Measurements from ENCODE around the gene DNM3.

DNM3 gene

GRCh38 chr1:172286629-172287076 lies 445.4 kb downstream of the DNM3 start:
- Histone ChIP-seq H3F3A (ENCODE audit: insufficient read depth, low read length) (no peaks in the 10 kb centered on the region), H3K4me1 (ENCODE audit: insufficient read depth, low read length, severe bottlenecking) (no peaks in the 10 kb centered on the region), H3K9me2 (ENCODE audit: low read depth, low read length) (no peaks in the 10 kb centered on the region), H4K20me1 (ENCODE audit: insufficient read depth, low read length) (no peaks in the 10 kb centered on the region), H3K79me2 (ENCODE audit: insufficient read depth, low read length) (no peaks in the 10 kb centered on the region), H3K4me2 (ENCODE audit: low read length) (no peak overlapping the region), H3K9me3 (ENCODE audit: low read length) (no peaks in the 10 kb centered on the region), H3K36me3 (ENCODE audit: insufficient read depth, low read length) (no peaks in the 10 kb centered on the region), H3K27me3 (ENCODE audit: insufficient read depth, low read length) (no peaks in the 10 kb centered on the region), H3K27ac (ENCODE audit: low read depth, low read length, poor library complexity, severe bottlenecking) (no peak overlapping the region), H3K9ac (ENCODE audit: low read length) (no peak overlapping the region), H3K4me3 (ENCODE audit: low read depth, low read length, poor library complexity, severe bottlenecking) (no peak overlapping the region), H2AFZ (ENCODE audit: low read length) (no peak overlapping the region)
- TF ChIP-seq, protein P1, sequence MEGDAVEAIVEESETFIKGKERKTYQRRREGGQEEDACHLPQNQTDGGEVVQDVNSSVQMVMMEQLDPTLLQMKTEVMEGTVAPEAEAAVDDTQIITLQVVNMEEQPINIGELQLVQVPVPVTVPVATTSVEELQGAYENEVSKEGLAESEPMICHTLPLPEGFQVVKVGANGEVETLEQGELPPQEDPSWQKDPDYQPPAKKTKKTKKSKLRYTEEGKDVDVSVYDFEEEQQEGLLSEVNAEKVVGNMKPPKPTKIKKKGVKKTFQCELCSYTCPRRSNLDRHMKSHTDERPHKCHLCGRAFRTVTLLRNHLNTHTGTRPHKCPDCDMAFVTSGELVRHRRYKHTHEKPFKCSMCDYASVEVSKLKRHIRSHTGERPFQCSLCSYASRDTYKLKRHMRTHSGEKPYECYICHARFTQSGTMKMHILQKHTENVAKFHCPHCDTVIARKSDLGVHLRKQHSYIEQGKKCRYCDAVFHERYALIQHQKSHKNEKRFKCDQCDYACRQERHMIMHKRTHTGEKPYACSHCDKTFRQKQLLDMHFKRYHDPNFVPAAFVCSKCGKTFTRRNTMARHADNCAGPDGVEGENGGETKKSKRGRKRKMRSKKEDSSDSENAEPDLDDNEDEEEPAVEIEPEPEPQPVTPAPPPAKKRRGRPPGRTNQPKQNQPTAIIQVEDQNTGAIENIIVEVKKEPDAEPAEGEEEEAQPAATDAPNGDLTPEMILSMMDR (IDR thresholded peaks at IDR 0.05; ENCODE audit: low read length), result no peak
- no peak for TF ChIP-seq EZH2 (IDR thresholded peaks at IDR 0.05; ENCODE audit: borderline replicate concordance, low read length)

- Histone ChIP-seq H3F3A (ENCODE audit: insufficient read depth, low read length) (no peaks in the 10 kb centered on the region), H3K36me3 (ENCODE audit: insufficient read depth, low read length) (no peaks in the 10 kb centered on the region), H3K27me3 (ENCODE audit: insufficient read depth, low read length) (no peaks in the 10 kb centered on the region), H3K79me2 (ENCODE audit: insufficient read depth, low read length) (no peaks in the 10 kb centered on the region), H3K4me3 (ENCODE audit: low read depth, low read length, poor library complexity, severe bottlenecking) (no peak overlapping the region), H3K4me1 (ENCODE audit: insufficient read depth, low read length, severe bottlenecking) (no peaks in the 10 kb centered on the region), H3K27ac (ENCODE audit: low read depth, low read length, poor library complexity, severe bottlenecking) (no peak overlapping the region), H3K9me2 (ENCODE audit: low read depth, low read length) (no peaks in the 10 kb centered on the region), H3K9me3 (ENCODE audit: low read length) (no peaks in the 10 kb centered on the region), H4K20me1 (ENCODE audit: insufficient read depth, low read length) (no peaks in the 10 kb centered on the region), H3K4me2 (ENCODE audit: low read length) (no peak overlapping the region), H3K9ac (ENCODE audit: low read length) (no peak overlapping the region), H2AFZ (ENCODE audit: low read length) (no peak overlapping the region)
- TF ChIP-seq EZH2 (IDR thresholded peaks at IDR 0.05; ENCODE audit: borderline replicate concordance, low read length), result no peak
- TF ChIP-seq, protein P1 (IDR thresholded peaks at IDR 0.05; ENCODE audit: low read length), result no peak
These were observed 445.9 kb downstream of the DNM3 start for GRCh38 chr1:172287208-172287607.

DNA sequence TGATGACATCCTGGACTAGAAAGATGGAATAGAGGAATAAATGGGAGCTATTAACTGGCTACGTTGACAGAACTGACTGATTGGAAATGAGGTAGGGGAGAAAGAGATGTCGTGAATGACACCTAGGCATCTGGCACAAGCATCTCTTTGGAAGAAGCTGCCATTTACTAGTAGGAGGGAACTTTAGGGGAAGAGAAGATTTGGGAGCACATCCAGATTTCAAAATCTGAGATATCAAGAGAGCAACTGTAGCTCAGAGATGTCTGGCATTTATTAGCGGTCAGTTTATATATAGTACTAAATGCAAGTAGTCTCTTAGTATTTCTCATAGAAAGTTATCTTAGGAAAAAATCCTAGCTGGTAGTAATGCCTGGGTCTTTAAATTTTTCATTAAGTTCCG lies 447.3 kb downstream of the DNM3 start:
- H3K4me1 ChIP-seq (ENCODE audit: insufficient read depth, low read length, severe bottlenecking), result no peaks in the 10 kb centered on the region
- no peaks in the 10 kb centered on the region for H3K9me3 ChIP-seq (ENCODE audit: low read length)
- H3K27me3 ChIP-seq (ENCODE audit: insufficient read depth, low read length), result no peaks in the 10 kb centered on the region
- no peaks in the 10 kb centered on the region for H4K20me1 ChIP-seq (ENCODE audit: insufficient read depth, low read length)
- no peak overlapping the region for H2AFZ ChIP-seq (ENCODE audit: low read length)
- no peak for TF ChIP-seq EZH2 (IDR thresholded peaks at IDR 0.05; ENCODE audit: borderline replicate concordance, low read length)
- TF ChIP-seq, protein P1 (IDR thresholded peaks at IDR 0.05; ENCODE audit: low read length), result no peak
- no peaks in the 10 kb centered on the region for H3K9me2 ChIP-seq (ENCODE audit: low read depth, low read length)
- H3K4me2 ChIP-seq (ENCODE audit: low read length), result no peak overlapping the region
- no peaks in the 10 kb centered on the region for H3K79me2 ChIP-seq (ENCODE audit: insufficient read depth, low read length)
- no peaks in the 10 kb centered on the region for H3F3A ChIP-seq (ENCODE audit: insufficient read depth, low read length)
- no peaks in the 10 kb centered on the region for H3K36me3 ChIP-seq (ENCODE audit: insufficient read depth, low read length)
- H3K27ac ChIP-seq (ENCODE audit: low read depth, low read length, poor library complexity, severe bottlenecking), result no peak overlapping the region
- H3K4me3 ChIP-seq (ENCODE audit: low read depth, low read length, poor library complexity, severe bottlenecking), result no peak overlapping the region
- no peak overlapping the region for H3K9ac ChIP-seq (ENCODE audit: low read length)

All from OCI-LY1 (cell line).